ENCODE data around the gene NKIRAS2. TPM values are rescaled to one million over a fixed set of nuclear protein-coding genes. Genes with fewer than 3 reads are reported as not detected.

Gene NKIRAS2
- total and polyA plus RNA-seq, 4 donors: 16.4 to 20.7 (median 17.4) TPM

GRCh38 chr17:42026857-42027589 is 7.1 kb downstream of the NKIRAS2 start:
- 74% methylated on average over 17 of the region's 17 CpGs for WGBS
- H3K4me1 ChIP-seq (ENCODE audit: control insufficient read depth in 4 of 4, insufficient read depth in 4 of 4, low read length in 3 of 4): peaks cover 14 to 39% (median 30%) of the 10 kb centered on the region in 4 donors
- TF ChIP-seq YY1 (IDR thresholded peaks at IDR 0.05) (no peak), MAX (IDR thresholded peaks at IDR 0.05) (no peak), TAF1 (conservative IDR thresholded peaks at IDR 0.05) (no peak), EGR1 (IDR thresholded peaks at IDR 0.05; ENCODE audit: low read depth in 2 of 2) (no peak)

GRCh38 chr17:42027590-42027889 is 7.7 kb downstream of the NKIRAS2 start:
- DNase-seq (ENCODE audit: low spot score): no peak
- H3K9ac ChIP-seq (ENCODE audit: low read depth in 1 of 2, low read length in 2 of 2): no peak overlapping the region

More at GRCh38 chr17:42026857-42027589, 7.1 kb downstream of the NKIRAS2 start:
- H3K9me3 ChIP-seq (ENCODE audit: control insufficient read depth in 4 of 4, low read length in 3 of 4): no peaks in the 10 kb centered on the region
- H3K4me3 ChIP-seq (ENCODE audit: low read depth in 1 of 3, low read length in 3 of 3): no peak overlapping the region
- DNase-seq (ENCODE audit: low spot score): no peak
- H3K27me3 ChIP-seq (ENCODE audit: control insufficient read depth in 4 of 4, insufficient read depth in 4 of 4, low read length in 3 of 4): no peaks in the 10 kb centered on the region
- H3K9ac ChIP-seq (ENCODE audit: low read depth in 1 of 2, low read length in 2 of 2): no peak overlapping the region
- H3K27ac ChIP-seq (ENCODE audit: low read depth in 1 of 2, low read length in 2 of 2): no peak overlapping the region
- H3K36me3 ChIP-seq (ENCODE audit: control insufficient read depth in 4 of 4, insufficient read depth in 3 of 4, low read depth in 1 of 4, low read length in 3 of 4): peaks cover 3 to 8% (median 7%) of the 10 kb centered on the region in 4 donors

GRCh38 chr17:42027961-42028790 is 8.3 kb downstream of the NKIRAS2 start:
- TF ChIP-seq CTCF (IDR thresholded peaks at IDR 0.05; ENCODE audit: low read depth, low read length, missing input control) (peak; percentile 25), RAD21 (IDR thresholded peaks at IDR 0.05) (peak; percentile 54 to 64), EGR1 (IDR thresholded peaks at IDR 0.05; ENCODE audit: low read depth in 2 of 2) (no peak)
- Histone ChIP-seq H3K36me3 (ENCODE audit: control insufficient read depth in 4 of 4, insufficient read depth in 3 of 4, low read depth in 1 of 4, low read length in 3 of 4) (peaks cover 0 to 3% (median 0%) of the 10 kb centered on the region in 4 donors), H3K27ac (ENCODE audit: low read depth in 1 of 2, low read length in 2 of 2) (no peak overlapping the region), H3K4me3 (ENCODE audit: low read depth in 1 of 3, low read length in 3 of 3) (no peak overlapping the region), H3K4me1 (ENCODE audit: control insufficient read depth in 4 of 4, insufficient read depth in 4 of 4, low read length in 3 of 4) (peaks cover 14 to 30% (median 25%) of the 10 kb centered on the region in 4 donors), H3K9ac (ENCODE audit: low read depth in 1 of 2, low read length in 2 of 2) (no peak overlapping the region), H3K27me3 (ENCODE audit: control insufficient read depth in 4 of 4, insufficient read depth in 4 of 4, low read length in 3 of 4) (no peaks in the 10 kb centered on the region), H3K9me3 (ENCODE audit: control insufficient read depth in 4 of 4, low read length in 3 of 4) (no peaks in the 10 kb centered on the region)
- no peak for DNase-seq (ENCODE audit: low spot score)
- 69% methylated on average over 19 of the region's 19 CpGs for WGBS

More at GRCh38 chr17:42027590-42027889, 7.7 kb downstream of the NKIRAS2 start:
- Histone ChIP-seq H3K9me3 (ENCODE audit: control insufficient read depth in 4 of 4, low read length in 3 of 4) (no peaks in the 10 kb centered on the region), H3K4me1 (ENCODE audit: control insufficient read depth in 4 of 4, insufficient read depth in 4 of 4, low read length in 3 of 4) (peaks cover 14 to 35% (median 29%) of the 10 kb centered on the region in 4 donors), H3K36me3 (ENCODE audit: control insufficient read depth in 4 of 4, insufficient read depth in 3 of 4, low read depth in 1 of 4, low read length in 3 of 4) (peaks cover 0 to 3% (median 3%) of the 10 kb centered on the region in 4 donors), H3K4me3 (ENCODE audit: low read depth in 1 of 3, low read length in 3 of 3) (no peak overlapping the region), H3K27ac (ENCODE audit: low read depth in 1 of 2, low read length in 2 of 2) (no peak overlapping the region), H3K27me3 (ENCODE audit: control insufficient read depth in 4 of 4, insufficient read depth in 4 of 4, low read length in 3 of 4) (no peaks in the 10 kb centered on the region)
- TF ChIP-seq NR2F2 (IDR thresholded peaks at IDR 0.05): no peak
- TF ChIP-seq RXRA (IDR thresholded peaks at IDR 0.05): no peak
- no peak for TF ChIP-seq YY1 (IDR thresholded peaks at IDR 0.05)
- no peak for TF ChIP-seq SP1 (IDR thresholded peaks at IDR 0.05)
- no peak for TF ChIP-seq FOXA1 (IDR thresholded peaks at IDR 0.05)
- no peak for TF ChIP-seq HNF4A (conservative IDR thresholded peaks at IDR 0.05)
- no peak for TF ChIP-seq EGR1 (IDR thresholded peaks at IDR 0.05; ENCODE audit: low read depth in 2 of 2)
- TF ChIP-seq ATF3 (IDR thresholded peaks at IDR 0.05): no peak
- TF ChIP-seq HNF4G (IDR thresholded peaks at IDR 0.05): no peak
- TF ChIP-seq TAF1 (conservative IDR thresholded peaks at IDR 0.05): no peak
- 86% methylated on average over 5 of the region's 5 CpGs for WGBS
